ENCODE results near the gene EXOSC3. TPM values are rescaled to one million over a fixed set of nuclear protein-coding genes. Genes with fewer than 3 reads are reported as not detected.

EXOSC3 gene
- polyA plus RNA-seq, 2 donors: 24.0 to 36.0 TPM

DNA sequence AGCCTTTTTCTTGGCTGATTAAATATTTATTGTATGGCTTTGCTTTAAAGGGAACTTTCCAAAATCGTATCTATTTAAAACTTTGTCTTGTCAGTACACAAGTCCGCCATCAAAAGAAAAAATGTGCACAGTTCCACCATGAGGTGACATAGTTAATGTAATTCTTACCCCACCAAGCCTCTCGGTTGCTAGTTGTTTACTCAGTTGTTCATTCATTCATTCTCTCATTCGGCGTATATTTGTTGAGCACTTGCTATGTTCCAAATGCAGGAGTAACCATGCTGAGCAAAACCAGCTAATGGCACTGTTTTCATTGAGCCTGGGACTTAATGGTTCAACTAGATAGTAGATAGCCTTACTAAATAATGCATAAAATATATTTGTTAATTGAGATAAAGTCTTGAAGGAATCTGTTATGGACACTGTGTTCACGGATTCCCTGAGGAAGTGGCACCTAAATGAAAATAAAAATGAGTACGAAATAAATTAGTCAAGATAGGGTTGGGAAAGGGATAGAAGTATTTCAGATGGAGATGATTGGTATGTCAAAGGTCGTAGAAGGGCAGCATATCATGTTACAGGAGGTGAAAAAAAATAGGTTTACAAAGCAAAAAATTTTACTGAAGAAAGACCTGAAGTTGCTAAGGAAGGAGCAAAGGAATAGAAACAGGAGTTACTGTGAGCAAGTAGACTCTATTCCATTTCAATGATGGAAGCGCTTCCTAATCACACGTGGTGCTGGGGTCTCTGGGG lies 17.3 kb upstream of the EXOSC3 start:
- no peak overlapping the region for H3K27ac ChIP-seq (ENCODE audit: low read depth in 2 of 2, low read length in 1 of 2)
- no peaks in the 10 kb centered on the region for H3K36me3 ChIP-seq (ENCODE audit: control insufficient read depth in 2 of 2, insufficient read depth in 2 of 2, low read length in 1 of 2)
- peak overlapping the region; percentile 74 to 94 for H3K4me3 ChIP-seq (ENCODE audit: low read depth in 1 of 2, low read length in 2 of 2)
- no peaks in the 10 kb centered on the region for H3K27me3 ChIP-seq (ENCODE audit: control insufficient read depth in 1 of 2, insufficient read depth in 2 of 2, low read length in 2 of 2)
- 49 to 50% methylated on average over 10 of the region's 10 CpGs for WGBS, 2 donors
- H3K9me3 ChIP-seq (ENCODE audit: control insufficient read depth in 2 of 2, insufficient read depth in 1 of 2, low read depth in 1 of 2, low read length in 1 of 2): no peaks in the 10 kb centered on the region
- H3K4me1 ChIP-seq (ENCODE audit: control insufficient read depth in 2 of 2, insufficient read depth in 2 of 2, low read length in 1 of 2): peaks cover 3% of the 10 kb centered on the region in 2 donors

GRCh38 chr9:37801287-37801850 lies 16.5 kb upstream of the EXOSC3 start:
- 0 to 1% methylated on average over 37 to 45 of the region's 45 CpGs for WGBS, 2 donors
- Histone ChIP-seq H3K4me3 (ENCODE audit: low read depth in 1 of 2, low read length in 2 of 2) (peak overlapping the region; percentile 74 to 94), H3K9me3 (ENCODE audit: control insufficient read depth in 2 of 2, insufficient read depth in 1 of 2, low read depth in 1 of 2, low read length in 1 of 2) (no peaks in the 10 kb centered on the region), H3K36me3 (ENCODE audit: control insufficient read depth in 2 of 2, insufficient read depth in 2 of 2, low read length in 1 of 2) (no peaks in the 10 kb centered on the region), H3K27me3 (ENCODE audit: control insufficient read depth in 1 of 2, insufficient read depth in 2 of 2, low read length in 2 of 2) (no peaks in the 10 kb centered on the region), H3K4me1 (ENCODE audit: control insufficient read depth in 2 of 2, insufficient read depth in 2 of 2, low read length in 1 of 2) (peaks cover 3% of the 10 kb centered on the region in 2 donors), H3K27ac (ENCODE audit: low read depth in 2 of 2, low read length in 1 of 2) (peak overlapping the region; percentile 88 to 93)

GRCh38 chr9:37800631-37801286 lies 15.9 kb upstream of the EXOSC3 start, which contains the start of gene DCAF10:
Gene DCAF10, plus strand, starts transcription at chr9:37800797. Its CDS starts 70 bp downstream, at chr9:37800867.
- peak within 1 kb of the TSS; percentile 74 to 94 for H3K4me3 ChIP-seq (ENCODE audit: low read depth in 1 of 2, low read length in 2 of 2)
- WGBS, 2 donors: 0 to 1% methylated on average over 46 to 72 of the region's 72 CpGs
- peak within 1 kb of the TSS; percentile 88 to 93 for H3K27ac ChIP-seq (ENCODE audit: low read depth in 2 of 2, low read length in 1 of 2)
- H3K9me3 ChIP-seq (ENCODE audit: control insufficient read depth in 2 of 2, insufficient read depth in 1 of 2, low read depth in 1 of 2, low read length in 1 of 2): no peaks in the 10 kb centered on the region
- peaks cover 3% of the 10 kb centered on the region in 2 donors for H3K4me1 ChIP-seq (ENCODE audit: control insufficient read depth in 2 of 2, insufficient read depth in 2 of 2, low read length in 1 of 2)
- no peaks in the 10 kb centered on the region for H3K36me3 ChIP-seq (ENCODE audit: control insufficient read depth in 2 of 2, insufficient read depth in 2 of 2, low read length in 1 of 2)
- H3K27me3 ChIP-seq (ENCODE audit: control insufficient read depth in 1 of 2, insufficient read depth in 2 of 2, low read length in 2 of 2): no peaks in the 10 kb centered on the region

DNA sequence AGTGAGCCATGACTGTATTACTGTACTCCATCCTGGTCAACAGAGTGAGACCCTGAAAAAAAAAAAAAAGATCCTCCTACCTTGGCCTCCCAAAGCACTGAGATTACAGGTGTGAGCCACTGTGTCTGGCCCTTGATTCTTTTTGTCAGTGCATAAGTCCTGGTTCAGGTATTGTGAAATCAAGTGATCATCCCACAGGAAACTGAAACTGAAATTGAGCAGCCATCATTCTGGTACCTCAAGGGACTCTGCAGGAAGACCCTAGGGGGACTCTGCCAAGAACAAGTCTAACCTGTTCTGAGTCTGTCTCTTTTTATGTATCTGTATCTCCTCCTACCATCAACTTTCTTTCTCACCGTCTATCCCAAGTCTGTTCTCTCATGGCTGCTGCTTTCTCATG lies 13.8 kb upstream of the EXOSC3 start:
- H3K4me1 ChIP-seq (ENCODE audit: control insufficient read depth in 2 of 2, insufficient read depth in 2 of 2, low read length in 1 of 2): peaks cover 3% of the 10 kb centered on the region in 2 donors
- H3K9me3 ChIP-seq (ENCODE audit: control insufficient read depth in 2 of 2, insufficient read depth in 1 of 2, low read depth in 1 of 2, low read length in 1 of 2): no peaks in the 10 kb centered on the region
- WGBS, 2 donors: 53 to 54% methylated on average over 1 of the region's 1 CpG
- H3K27ac ChIP-seq (ENCODE audit: low read depth in 2 of 2, low read length in 1 of 2): no peak overlapping the region
- no peaks in the 10 kb centered on the region for H3K36me3 ChIP-seq (ENCODE audit: control insufficient read depth in 2 of 2, insufficient read depth in 2 of 2, low read length in 1 of 2)
- H3K27me3 ChIP-seq (ENCODE audit: control insufficient read depth in 1 of 2, insufficient read depth in 2 of 2, low read length in 2 of 2): no peaks in the 10 kb centered on the region
- no peak overlapping the region for H3K4me3 ChIP-seq (ENCODE audit: low read depth in 1 of 2, low read length in 2 of 2)

DNA sequence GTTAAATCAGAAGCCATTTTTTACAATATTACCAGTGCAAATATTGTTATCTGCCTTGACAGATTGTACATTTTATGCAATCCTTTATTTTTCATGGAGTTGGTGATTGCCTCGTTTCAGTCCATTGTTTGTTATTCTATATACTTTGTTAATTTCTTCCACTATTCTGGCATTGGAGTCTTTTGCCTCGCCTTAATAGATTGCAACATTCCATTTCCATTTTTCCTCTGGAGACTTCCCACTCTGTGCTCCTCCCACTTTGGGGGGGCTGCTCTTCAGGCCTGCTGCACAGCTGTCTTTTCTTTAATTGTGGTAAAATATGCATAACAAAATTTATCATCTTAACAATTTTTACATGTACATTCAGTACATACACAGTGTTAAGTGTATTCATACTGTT lies 11.4 kb upstream of the EXOSC3 start:
- H3K9me3 ChIP-seq (ENCODE audit: control insufficient read depth in 2 of 2, insufficient read depth in 1 of 2, low read depth in 1 of 2, low read length in 1 of 2): no peaks in the 10 kb centered on the region
- no peak overlapping the region for H3K27ac ChIP-seq (ENCODE audit: low read depth in 2 of 2, low read length in 1 of 2)
- WGBS, 2 donors: 60 to 65% methylated on average over 2 of the region's 2 CpGs
- H3K27me3 ChIP-seq (ENCODE audit: control insufficient read depth in 1 of 2, insufficient read depth in 2 of 2, low read length in 2 of 2): no peaks in the 10 kb centered on the region
- H3K36me3 ChIP-seq (ENCODE audit: control insufficient read depth in 2 of 2, insufficient read depth in 2 of 2, low read length in 1 of 2): no peaks in the 10 kb centered on the region
- H3K4me1 ChIP-seq (ENCODE audit: control insufficient read depth in 2 of 2, insufficient read depth in 2 of 2, low read length in 1 of 2): no peaks in the 10 kb centered on the region
- no peak overlapping the region for H3K4me3 ChIP-seq (ENCODE audit: low read depth in 1 of 2, low read length in 2 of 2)

- no peaks in the 10 kb centered on the region for H3K36me3 ChIP-seq (ENCODE audit: control insufficient read depth in 2 of 2, insufficient read depth in 2 of 2, low read length in 1 of 2)
- H3K27ac ChIP-seq (ENCODE audit: low read depth in 2 of 2, low read length in 1 of 2): no peak overlapping the region
- H3K27me3 ChIP-seq (ENCODE audit: control insufficient read depth in 1 of 2, insufficient read depth in 2 of 2, low read length in 2 of 2): no peaks in the 10 kb centered on the region
- no peaks in the 10 kb centered on the region for H3K4me1 ChIP-seq (ENCODE audit: control insufficient read depth in 2 of 2, insufficient read depth in 2 of 2, low read length in 1 of 2)
- no peaks in the 10 kb centered on the region for H3K9me3 ChIP-seq (ENCODE audit: control insufficient read depth in 2 of 2, insufficient read depth in 1 of 2, low read depth in 1 of 2, low read length in 1 of 2)
- 90 to 93% methylated on average over 5 of the region's 5 CpGs for WGBS, 2 donors
- H3K4me3 ChIP-seq (ENCODE audit: low read depth in 1 of 2, low read length in 2 of 2): no peak overlapping the region
Observed at GRCh38 chr9:37792122-37792521, 7.3 kb upstream of the EXOSC3 start.

- Histone ChIP-seq H3K4me3 (ENCODE audit: low read depth in 1 of 2, low read length in 2 of 2) (no peak overlapping the region), H3K27me3 (ENCODE audit: control insufficient read depth in 1 of 2, insufficient read depth in 2 of 2, low read length in 2 of 2) (no peaks in the 10 kb centered on the region), H3K27ac (ENCODE audit: low read depth in 2 of 2, low read length in 1 of 2) (no peak overlapping the region), H3K4me1 (ENCODE audit: control insufficient read depth in 2 of 2, insufficient read depth in 2 of 2, low read length in 1 of 2) (no peaks in the 10 kb centered on the region), H3K36me3 (ENCODE audit: control insufficient read depth in 2 of 2, insufficient read depth in 2 of 2, low read length in 1 of 2) (no peaks in the 10 kb centered on the region), H3K9me3 (ENCODE audit: control insufficient read depth in 2 of 2, insufficient read depth in 1 of 2, low read depth in 1 of 2, low read length in 1 of 2) (no peaks in the 10 kb centered on the region)
- WGBS, 2 donors: 96 to 98% methylated on average over 2 of the region's 2 CpGs
Observed at GRCh38 chr9:37790096-37790495, 5.2 kb upstream of the EXOSC3 start.

DNA sequence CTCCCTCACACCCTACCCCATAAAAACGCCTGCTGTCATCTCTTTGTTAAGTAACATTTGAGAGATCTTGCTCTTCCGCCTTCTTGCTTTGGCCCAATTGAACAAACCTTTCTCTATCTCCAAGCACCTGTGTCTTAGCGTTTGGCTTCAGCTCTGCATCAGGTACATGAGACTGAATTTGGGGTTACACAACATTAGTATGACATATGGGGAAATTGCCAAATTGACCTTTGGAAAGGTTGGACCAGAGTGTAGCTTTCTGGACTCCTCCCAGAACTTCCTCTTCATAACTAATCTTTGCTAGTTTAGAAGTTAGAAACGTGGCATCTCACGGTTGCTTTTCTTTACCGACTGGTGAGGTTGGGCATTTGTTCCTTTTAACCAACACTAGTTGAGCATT lies 3.5 kb upstream of the EXOSC3 start:
- Histone ChIP-seq H3K4me3 (ENCODE audit: low read depth in 1 of 2, low read length in 2 of 2) (no peak overlapping the region), H3K27me3 (ENCODE audit: control insufficient read depth in 1 of 2, insufficient read depth in 2 of 2, low read length in 2 of 2) (no peaks in the 10 kb centered on the region), H3K9me3 (ENCODE audit: control insufficient read depth in 2 of 2, insufficient read depth in 1 of 2, low read depth in 1 of 2, low read length in 1 of 2) (no peaks in the 10 kb centered on the region), H3K27ac (ENCODE audit: low read depth in 2 of 2, low read length in 1 of 2) (no peak overlapping the region), H3K4me1 (ENCODE audit: control insufficient read depth in 2 of 2, insufficient read depth in 2 of 2, low read length in 1 of 2) (no peaks in the 10 kb centered on the region), H3K36me3 (ENCODE audit: control insufficient read depth in 2 of 2, insufficient read depth in 2 of 2, low read length in 1 of 2) (no peaks in the 10 kb centered on the region)
- WGBS, 2 donors: 80 to 84% methylated on average over 6 of the region's 6 CpGs

GRCh38 chr9:37787059-37787458 lies 2.2 kb upstream of the EXOSC3 start:
- peaks cover 0 to 6% of the 10 kb centered on the region in 2 donors for H3K36me3 ChIP-seq (ENCODE audit: control insufficient read depth in 2 of 2, insufficient read depth in 2 of 2, low read length in 1 of 2)
- no peaks in the 10 kb centered on the region for H3K27me3 ChIP-seq (ENCODE audit: control insufficient read depth in 1 of 2, insufficient read depth in 2 of 2, low read length in 2 of 2)
- H3K4me3 ChIP-seq (ENCODE audit: low read depth in 1 of 2, low read length in 2 of 2): no peak overlapping the region
- WGBS, 2 donors: 58 to 60% methylated on average over 44 to 45 of the region's 45 CpGs
- no peak overlapping the region for H3K27ac ChIP-seq (ENCODE audit: low read depth in 2 of 2, low read length in 1 of 2)
- no peaks in the 10 kb centered on the region for H3K9me3 ChIP-seq (ENCODE audit: control insufficient read depth in 2 of 2, insufficient read depth in 1 of 2, low read depth in 1 of 2, low read length in 1 of 2)
- H3K4me1 ChIP-seq (ENCODE audit: control insufficient read depth in 2 of 2, insufficient read depth in 2 of 2, low read length in 1 of 2): no peaks in the 10 kb centered on the region

Data from esophagus (tissue), 2 donors.